ENCODE measurements around the gene USP9Y. TPM values are rescaled to one million over a fixed set of nuclear protein-coding genes. Genes with fewer than 3 reads are reported as not detected.

The USP9Y gene
- total and polyA plus RNA-seq, 2 donors (not counting 3 experiments of a cell fraction or from before 2014, with no cell fraction given): 13.6 to 17.4 TPM

DNA sequence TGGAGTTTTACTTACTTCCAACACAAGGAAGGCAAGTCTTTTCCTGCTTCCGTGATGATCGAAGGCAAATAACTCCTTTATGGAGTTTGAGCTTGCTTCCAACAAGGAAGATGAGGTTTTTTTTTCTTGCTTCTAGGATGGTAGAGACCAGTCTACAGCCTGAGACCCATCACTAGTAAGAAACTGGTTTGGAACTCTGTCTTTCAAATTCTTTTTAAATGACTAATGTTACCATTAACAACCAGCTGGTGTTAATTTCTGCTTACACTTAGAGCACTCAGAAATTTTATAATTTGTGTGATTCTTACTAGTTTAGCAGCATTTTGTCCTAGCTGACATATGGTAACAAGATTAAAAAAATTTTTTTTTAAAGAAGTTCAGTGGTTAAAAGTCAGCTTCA, 19.5 kb upstream of the USP9Y start:
- FAIRE-seq: peak; percentile 28
- Histone ChIP-seq H3K27me3 (ENCODE audit: control insufficient read depth in 2 of 2, insufficient read depth in 2 of 2, low read length in 2 of 2) (no peaks in the 10 kb centered on the region), H4K20me1 (replicated peaks; ENCODE audit: control insufficient read depth, extremely low read depth, insufficient read depth, low read length) (peaks cover 2% of the 10 kb centered on the region), H3K9me3 (replicated peaks; ENCODE audit: control insufficient read depth, insufficient read depth, low read length) (no peaks in the 10 kb centered on the region), H3K9ac (replicated peaks; ENCODE audit: extremely low read depth, insufficient read depth, low read length) (no peak overlapping the region), H3K27ac (ENCODE audit: insufficient read depth, low read depth, low read length) (no peak overlapping the region), H3K36me3 (ENCODE audit: control insufficient read depth in 2 of 2, extremely low read depth in 1 of 2, insufficient read depth in 2 of 2, low read length in 2 of 2) (no peaks in the 10 kb centered on the region), H3K9me1 (replicated peaks; ENCODE audit: control insufficient read depth, extremely low read depth, insufficient read depth, low read length) (no peaks in the 10 kb centered on the region), H3K4me1 (ENCODE audit: control insufficient read depth, extremely low read depth, insufficient read depth, low read length) (no peaks in the 10 kb centered on the region), H3K4me2 (ENCODE audit: insufficient read depth, low read length) (no peak overlapping the region), H3K79me2 (ENCODE audit: control insufficient read depth, insufficient read depth, low read length) (peaks cover 53% of the 10 kb centered on the region), H3K4me3 (replicated peaks in 1 of 3; ENCODE audit: insufficient read depth in 1 of 3, low read depth in 1 of 3, low read length in 3 of 3) (no peak overlapping the region), H2AFZ (ENCODE audit: low read depth, low read length) (no peak overlapping the region)
- TF ChIP-seq POLR2A (IDR thresholded peaks at IDR 0.05; ENCODE audit: low read depth, low read length): no peak
- no peak for TF ChIP-seq GATA2 (IDR thresholded peaks at IDR 0.05; ENCODE audit: insufficient read depth, insufficient read length, low read depth, low read length)
- TF ChIP-seq, protein P1, sequence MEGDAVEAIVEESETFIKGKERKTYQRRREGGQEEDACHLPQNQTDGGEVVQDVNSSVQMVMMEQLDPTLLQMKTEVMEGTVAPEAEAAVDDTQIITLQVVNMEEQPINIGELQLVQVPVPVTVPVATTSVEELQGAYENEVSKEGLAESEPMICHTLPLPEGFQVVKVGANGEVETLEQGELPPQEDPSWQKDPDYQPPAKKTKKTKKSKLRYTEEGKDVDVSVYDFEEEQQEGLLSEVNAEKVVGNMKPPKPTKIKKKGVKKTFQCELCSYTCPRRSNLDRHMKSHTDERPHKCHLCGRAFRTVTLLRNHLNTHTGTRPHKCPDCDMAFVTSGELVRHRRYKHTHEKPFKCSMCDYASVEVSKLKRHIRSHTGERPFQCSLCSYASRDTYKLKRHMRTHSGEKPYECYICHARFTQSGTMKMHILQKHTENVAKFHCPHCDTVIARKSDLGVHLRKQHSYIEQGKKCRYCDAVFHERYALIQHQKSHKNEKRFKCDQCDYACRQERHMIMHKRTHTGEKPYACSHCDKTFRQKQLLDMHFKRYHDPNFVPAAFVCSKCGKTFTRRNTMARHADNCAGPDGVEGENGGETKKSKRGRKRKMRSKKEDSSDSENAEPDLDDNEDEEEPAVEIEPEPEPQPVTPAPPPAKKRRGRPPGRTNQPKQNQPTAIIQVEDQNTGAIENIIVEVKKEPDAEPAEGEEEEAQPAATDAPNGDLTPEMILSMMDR (IDR thresholded peaks at IDR 0.05; ENCODE audit: extremely low read depth in 1 of 2, insufficient read depth in 1 of 2, low read depth in 1 of 2, low read length in 2 of 2): no peak
- TF ChIP-seq JUN (IDR thresholded peaks at IDR 0.05; ENCODE audit: borderline replicate concordance, insufficient read depth, insufficient read length, low read depth): no peak
- no peak for TF ChIP-seq MYC (IDR thresholded peaks at IDR 0.05; ENCODE audit: low read depth, low read length)
- TF ChIP-seq POLR2AphosphoS5 (IDR thresholded peaks at IDR 0.05; ENCODE audit: insufficient read depth, low read depth, low read length): no peak
- no peak for DNase-seq (ENCODE audit: low read depth, low spot score)
- ChIA-PET CTCF (no interaction called here), POLR2A (no interaction called here)
- dilution Hi-C loops (cut with MboI; ENCODE audit: extremely low pct_ligation_motif_present, low sequenced_read_pairs): no loop called here
- no TSS peak for BruUV-seq (replicated peaks)
- intact Hi-C loops (cut with micrococcal nuclease): no loop called here

DNA sequence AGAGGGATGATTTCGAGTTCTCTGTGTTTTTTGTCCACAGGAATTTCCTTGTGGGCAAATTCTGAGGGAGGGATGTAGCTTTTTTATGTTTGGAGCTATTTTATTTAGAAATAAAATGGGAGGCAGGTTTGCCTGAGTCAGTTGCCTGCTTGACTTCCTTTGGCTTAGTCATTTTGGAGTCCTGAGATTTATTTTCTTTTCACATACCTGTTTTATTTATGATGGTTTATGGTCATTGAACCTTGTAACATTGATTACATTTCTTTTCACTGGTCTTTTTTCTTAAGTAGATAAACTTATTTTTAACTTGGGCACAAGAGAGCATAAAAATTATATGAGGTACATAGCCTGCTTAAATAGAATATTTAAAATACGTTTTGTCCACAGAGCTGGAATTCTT, 12.7 kb upstream of the USP9Y start:
- CTCF ChIA-PET: interaction anchor here (1.2 kb wide), 1 partner anchor 209 kb away, joined by 4 read pairs; no protein-coding TSS in a partner anchor
- DNase-seq (ENCODE audit: low read depth, low spot score): no peak
- dilution Hi-C loops (cut with MboI; ENCODE audit: extremely low pct_ligation_motif_present, low sequenced_read_pairs): no loop called here

More for the DNA sequence above, 12.7 kb upstream of the USP9Y start:
- peaks cover 2% of the 10 kb centered on the region for H4K20me1 ChIP-seq (replicated peaks; ENCODE audit: control insufficient read depth, extremely low read depth, insufficient read depth, low read length)
- H3K4me2 ChIP-seq (ENCODE audit: insufficient read depth, low read length): no peak overlapping the region
- H3K9ac ChIP-seq (replicated peaks; ENCODE audit: extremely low read depth, insufficient read depth, low read length): no peak overlapping the region
- no peaks in the 10 kb centered on the region for H3K27me3 ChIP-seq (ENCODE audit: control insufficient read depth in 2 of 2, insufficient read depth in 2 of 2, low read length in 2 of 2)
- TF ChIP-seq EZH2 (IDR thresholded peaks at IDR 0.05; ENCODE audit: borderline replicate concordance, low read depth, low read length, severe bottlenecking) (no peak), FOS (IDR thresholded peaks at IDR 0.05; ENCODE audit: borderline replicate concordance, insufficient read depth, low read length) (no peak), JUN (IDR thresholded peaks at IDR 0.05; ENCODE audit: borderline replicate concordance, insufficient read depth, insufficient read length, low read depth) (no peak), POLR2AphosphoS5 (IDR thresholded peaks at IDR 0.05; ENCODE audit: insufficient read depth, low read depth, low read length) (no peak), MYC (IDR thresholded peaks at IDR 0.05; ENCODE audit: low read depth, low read length) (no peak), POLR2A (IDR thresholded peaks at IDR 0.05; ENCODE audit: low read depth, low read length) (no peak), GATA2 (IDR thresholded peaks at IDR 0.05; ENCODE audit: insufficient read depth, insufficient read length, low read depth, low read length) (no peak)
- TF ChIP-seq, protein P1 (IDR thresholded peaks at IDR 0.05; ENCODE audit: extremely low read depth in 1 of 2, insufficient read depth in 1 of 2, low read depth in 1 of 2, low read length in 2 of 2): no peak
- TF ChIP-seq, protein P2, sequence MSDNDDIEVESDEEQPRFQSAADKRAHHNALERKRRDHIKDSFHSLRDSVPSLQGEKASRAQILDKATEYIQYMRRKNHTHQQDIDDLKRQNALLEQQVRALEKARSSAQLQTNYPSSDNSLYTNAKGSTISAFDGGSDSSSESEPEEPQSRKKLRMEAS (IDR thresholded peaks at IDR 0.05; ENCODE audit: insufficient read depth, insufficient read length): no peak
- H3K9me1 ChIP-seq (replicated peaks; ENCODE audit: control insufficient read depth, extremely low read depth, insufficient read depth, low read length): no peaks in the 10 kb centered on the region
- peaks cover 0 to 3% of the 10 kb centered on the region in 2 experiments for H3K36me3 ChIP-seq (ENCODE audit: control insufficient read depth in 2 of 2, extremely low read depth in 1 of 2, insufficient read depth in 2 of 2, low read length in 2 of 2)
- H3K27ac ChIP-seq (ENCODE audit: insufficient read depth, low read depth, low read length): no peak overlapping the region
- BruUV-seq (replicated peaks): no TSS peak
- POLR2A ChIA-PET: no interaction called here
- no peak overlapping the region for H2AFZ ChIP-seq (ENCODE audit: low read depth, low read length)
- no peak overlapping the region for H3K4me3 ChIP-seq (replicated peaks in 1 of 3; ENCODE audit: insufficient read depth in 1 of 3, low read depth in 1 of 3, low read length in 3 of 3)
- FAIRE-seq: peak; percentile 58
- H3K4me1 ChIP-seq (ENCODE audit: control insufficient read depth, extremely low read depth, insufficient read depth, low read length): peaks cover 9% of the 10 kb centered on the region
- intact Hi-C loops (cut with micrococcal nuclease): no loop called here
- peaks cover 14% of the 10 kb centered on the region for H3K79me2 ChIP-seq (ENCODE audit: control insufficient read depth, insufficient read depth, low read length)
- no peaks in the 10 kb centered on the region for H3K9me3 ChIP-seq (replicated peaks; ENCODE audit: control insufficient read depth, insufficient read depth, low read length)
